ENCODE data around the gene SYT3.
A peak's percentile ranks its signal among the peaks of the same experiment; 100 is the strongest.

Gene SYT3

DNA sequence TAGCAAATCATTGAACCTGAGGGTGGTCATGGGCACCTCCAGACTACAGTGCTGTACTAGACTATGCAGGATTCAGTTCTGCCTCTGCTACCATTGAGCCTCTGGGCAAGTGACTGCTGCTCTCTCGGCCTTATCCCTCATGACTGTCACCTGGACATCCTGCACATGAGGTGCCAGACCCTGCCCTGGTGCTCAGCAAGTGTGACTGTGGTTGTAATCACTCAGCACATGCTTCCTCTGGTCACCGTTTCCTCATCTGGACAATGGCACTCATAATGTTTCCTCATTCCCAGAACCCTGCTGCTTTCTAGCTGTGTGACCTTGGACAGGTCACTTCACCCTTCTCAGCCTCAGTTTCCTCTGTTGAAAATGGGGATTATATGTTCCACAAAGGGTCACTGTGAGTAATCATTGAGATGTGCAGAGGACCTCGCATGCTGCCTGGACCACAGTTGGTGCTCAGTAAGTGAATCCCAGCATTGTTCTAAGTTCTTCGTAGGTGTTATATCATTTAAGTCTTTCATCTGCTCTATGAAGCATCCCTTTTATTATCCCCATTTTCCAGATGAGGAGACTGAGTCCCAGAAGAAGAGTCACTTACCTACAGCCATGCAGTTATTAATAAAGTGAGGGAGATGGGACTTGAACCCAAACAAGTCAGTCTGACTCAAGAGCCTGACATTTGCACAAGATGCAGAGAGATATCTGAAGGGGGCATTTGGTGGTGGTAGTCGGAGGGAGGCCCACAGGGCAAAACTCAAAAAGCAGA lies 3.2 kb downstream of the SYT3 start:
- no peaks in the 10 kb centered on the region for H3K36me3 ChIP-seq (ENCODE audit: control insufficient read depth in 4 of 4, insufficient read depth in 4 of 4, low read length in 3 of 4)
- DNase-seq, result peak in 2 of 3 donors; percentile 34 to 62
- peaks cover 2 to 48% (median 16%) of the 10 kb centered on the region in 5 experiments for H3K27me3 ChIP-seq (replicated peaks in 2 of 5; ENCODE audit: control insufficient read depth in 4 of 5, insufficient read depth in 5 of 5, low read length in 4 of 5)
- peaks cover 0 to 9% (median 5%) of the 10 kb centered on the region in 4 experiments for H3K4me1 ChIP-seq (ENCODE audit: control extremely low read depth in 1 of 4, control insufficient read depth in 4 of 4, insufficient read depth in 4 of 4, low read length in 3 of 4)
- POLR2A ChIA-PET, result no interaction called here
- peaks cover 8 to 29% (median 16%) of the 10 kb centered on the region in 5 experiments for H3K9me3 ChIP-seq (ENCODE audit: control extremely low read depth in 1 of 5, control insufficient read depth in 4 of 5, insufficient read depth in 2 of 5, low read depth in 1 of 5, low read length in 4 of 5)
- no peak overlapping the region for H3K27ac ChIP-seq (ENCODE audit: insufficient read depth in 1 of 2, low read depth in 1 of 2, low read length in 2 of 2, poor library complexity in 1 of 2, severe bottlenecking in 2 of 2)
- no peak overlapping the region for H3K4me3 ChIP-seq (ENCODE audit: control insufficient read depth in 1 of 7, extremely low read depth in 1 of 7, insufficient read depth in 4 of 7, low read depth in 2 of 7, low read length in 6 of 7)
- 60% methylated on average over 4 of the region's 5 CpGs for WGBS (ENCODE audit: insufficient coverage)
- CTCF ChIA-PET, result no interaction called here

DNA sequence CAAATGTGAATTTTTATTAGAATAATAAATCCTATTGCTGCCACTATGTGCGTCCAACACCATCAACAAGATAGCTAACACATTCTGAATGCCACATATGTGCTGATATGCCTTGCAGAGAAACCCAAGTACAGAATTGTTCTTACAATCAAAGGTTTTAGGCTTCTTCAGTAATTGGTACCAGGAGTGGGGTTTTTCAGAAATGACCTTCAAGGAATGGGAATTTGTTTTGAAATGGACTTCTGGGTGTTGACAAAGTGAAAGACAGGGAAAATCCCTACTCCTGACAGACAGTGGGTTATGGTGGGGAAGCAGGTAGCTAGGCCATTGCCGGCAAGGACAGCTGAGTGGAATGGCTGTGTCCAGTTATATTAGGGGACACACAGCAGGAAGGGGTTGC lies 5.7 kb downstream of the SYT3 start:
- no peak for DNase-seq
- Histone ChIP-seq H3K4me3 (ENCODE audit: control insufficient read depth in 1 of 7, extremely low read depth in 1 of 7, insufficient read depth in 4 of 7, low read depth in 2 of 7, low read length in 6 of 7) (no peak overlapping the region), H3K27me3 (replicated peaks in 2 of 5; ENCODE audit: control insufficient read depth in 4 of 5, insufficient read depth in 5 of 5, low read length in 4 of 5) (peaks cover 0 to 31% (median 15%) of the 10 kb centered on the region in 5 experiments), H3K4me1 (ENCODE audit: control extremely low read depth in 1 of 4, control insufficient read depth in 4 of 4, insufficient read depth in 4 of 4, low read length in 3 of 4) (no peaks in the 10 kb centered on the region), H3K9me3 (ENCODE audit: control extremely low read depth in 1 of 5, control insufficient read depth in 4 of 5, insufficient read depth in 2 of 5, low read depth in 1 of 5, low read length in 4 of 5) (peaks cover 8 to 29% (median 16%) of the 10 kb centered on the region in 5 experiments), H3K36me3 (ENCODE audit: control insufficient read depth in 4 of 4, insufficient read depth in 4 of 4, low read length in 3 of 4) (no peaks in the 10 kb centered on the region), H3K27ac (ENCODE audit: insufficient read depth in 1 of 2, low read depth in 1 of 2, low read length in 2 of 2, poor library complexity in 1 of 2, severe bottlenecking in 2 of 2) (no peak overlapping the region)
- ChIA-PET CTCF (no interaction called here), POLR2A (no interaction called here)
- WGBS (ENCODE audit: insufficient coverage), result no CpG with 5 or more reads among the region's 2 CpGs

DNA sequence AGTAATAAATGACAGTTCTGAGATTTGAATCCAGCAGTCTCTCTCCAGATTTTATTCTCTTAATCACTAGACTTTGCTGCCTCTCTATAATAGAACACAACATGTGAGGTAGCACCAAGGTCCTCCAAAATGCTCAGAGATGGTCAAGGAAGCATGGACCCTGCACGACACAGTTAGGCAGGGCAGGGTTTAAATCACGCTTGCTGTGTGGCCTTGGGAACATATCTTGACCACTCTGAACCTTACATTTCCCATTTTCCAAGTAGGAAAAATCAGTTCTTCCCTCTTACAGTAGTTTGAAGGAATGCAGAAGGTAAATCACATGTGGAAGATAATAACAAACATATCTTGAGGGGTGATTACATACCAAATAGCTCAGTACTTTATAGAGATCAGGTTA lies 6.3 kb downstream of the SYT3 start:
- CTCF ChIA-PET, result no interaction called here
- DNase-seq, result no peak
- 89% methylated on average over 1 of the region's 2 CpGs for WGBS (ENCODE audit: insufficient coverage)
- Histone ChIP-seq H3K9me3 (ENCODE audit: control extremely low read depth in 1 of 5, control insufficient read depth in 4 of 5, insufficient read depth in 2 of 5, low read depth in 1 of 5, low read length in 4 of 5) (peaks cover 8 to 29% (median 16%) of the 10 kb centered on the region in 5 experiments), H3K27me3 (replicated peaks in 2 of 5; ENCODE audit: control insufficient read depth in 4 of 5, insufficient read depth in 5 of 5, low read length in 4 of 5) (peaks cover 0 to 25% (median 9%) of the 10 kb centered on the region in 5 experiments), H3K4me3 (ENCODE audit: control insufficient read depth in 1 of 7, extremely low read depth in 1 of 7, insufficient read depth in 4 of 7, low read depth in 2 of 7, low read length in 6 of 7) (no peak overlapping the region), H3K36me3 (ENCODE audit: control insufficient read depth in 4 of 4, insufficient read depth in 4 of 4, low read length in 3 of 4) (no peaks in the 10 kb centered on the region), H3K27ac (ENCODE audit: insufficient read depth in 1 of 2, low read depth in 1 of 2, low read length in 2 of 2, poor library complexity in 1 of 2, severe bottlenecking in 2 of 2) (no peak overlapping the region), H3K4me1 (ENCODE audit: control extremely low read depth in 1 of 4, control insufficient read depth in 4 of 4, insufficient read depth in 4 of 4, low read length in 3 of 4) (no peaks in the 10 kb centered on the region)
- POLR2A ChIA-PET, result no interaction called here

DNA sequence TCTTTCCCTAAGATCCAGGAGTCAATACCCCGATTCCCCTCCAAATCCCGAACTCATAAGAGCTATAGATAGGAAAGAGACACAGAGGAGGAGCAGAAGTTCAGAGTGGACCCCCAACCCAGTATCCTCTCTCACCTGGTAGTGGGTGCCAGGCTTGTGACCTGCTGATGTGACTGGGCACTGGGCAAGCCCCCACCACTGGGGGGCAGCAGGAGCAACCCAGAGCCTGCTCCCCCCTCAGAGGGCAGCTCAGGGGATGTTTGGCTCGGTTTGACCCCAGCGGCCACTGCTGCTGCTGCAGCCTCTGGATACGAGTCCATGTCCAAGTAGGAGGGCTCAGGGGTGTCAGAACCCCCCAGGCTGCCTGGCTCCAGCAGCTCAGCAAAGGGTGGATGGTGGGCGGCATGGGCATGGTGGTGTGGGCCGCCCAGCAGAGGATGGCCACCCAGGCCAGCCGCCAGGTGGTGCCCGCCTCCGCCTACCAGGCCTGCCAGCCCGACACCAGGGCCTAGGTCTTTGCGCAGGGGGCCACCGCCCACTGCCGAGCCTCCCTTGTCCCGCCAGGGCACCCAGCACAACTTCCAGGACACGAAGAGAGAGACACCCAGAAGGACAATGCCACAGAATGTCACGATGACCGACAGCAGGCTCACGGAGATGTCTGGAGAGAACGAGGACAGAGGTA lies 7.4 kb downstream of the SYT3 start:
- ChIA-PET CTCF (interaction anchor here (0.6 kb wide), 1 partner anchor 1660 kb away, joined by 4 read pairs; no protein-coding TSS in a partner anchor), POLR2A (no interaction called here)
- 91% methylated on average over 16 of the region's 20 CpGs for WGBS (ENCODE audit: insufficient coverage)
- no peak overlapping the region for H3K27ac ChIP-seq (ENCODE audit: insufficient read depth in 1 of 2, low read depth in 1 of 2, low read length in 2 of 2, poor library complexity in 1 of 2, severe bottlenecking in 2 of 2)
- peaks cover 8 to 29% (median 16%) of the 10 kb centered on the region in 5 experiments for H3K9me3 ChIP-seq (ENCODE audit: control extremely low read depth in 1 of 5, control insufficient read depth in 4 of 5, insufficient read depth in 2 of 5, low read depth in 1 of 5, low read length in 4 of 5)
- no peaks in the 10 kb centered on the region for H3K36me3 ChIP-seq (ENCODE audit: control insufficient read depth in 4 of 4, insufficient read depth in 4 of 4, low read length in 3 of 4)
- H3K4me1 ChIP-seq (ENCODE audit: control extremely low read depth in 1 of 4, control insufficient read depth in 4 of 4, insufficient read depth in 4 of 4, low read length in 3 of 4), result no peaks in the 10 kb centered on the region
- H3K27me3 ChIP-seq (replicated peaks in 2 of 5; ENCODE audit: control insufficient read depth in 4 of 5, insufficient read depth in 5 of 5, low read length in 4 of 5), result peaks cover 0 to 14% (median 2%) of the 10 kb centered on the region in 5 experiments
- no peak overlapping the region for H3K4me3 ChIP-seq (ENCODE audit: control insufficient read depth in 1 of 7, extremely low read depth in 1 of 7, insufficient read depth in 4 of 7, low read depth in 2 of 7, low read length in 6 of 7)
- no peak for DNase-seq

DNA sequence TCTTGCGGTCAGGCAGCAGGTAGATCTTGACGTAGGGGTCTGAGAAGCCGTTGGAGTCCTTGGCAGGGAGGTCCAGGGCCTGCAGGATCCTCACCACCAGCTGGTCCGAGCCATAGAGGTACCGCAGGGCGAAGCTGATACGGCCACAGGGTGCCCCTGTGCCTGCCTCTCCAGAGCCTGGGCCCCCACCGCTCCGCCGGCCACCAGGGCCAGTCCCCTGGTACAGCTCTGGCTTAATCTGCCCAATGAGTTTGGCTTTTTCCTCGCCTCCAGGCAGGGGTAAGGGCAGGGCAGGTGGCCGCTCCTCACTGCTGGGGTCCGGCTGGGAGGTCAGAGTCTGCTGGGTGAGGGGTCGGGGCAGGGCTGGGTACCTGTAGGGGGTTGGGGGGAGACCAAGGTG lies 9.9 kb downstream of the SYT3 start:
- Histone ChIP-seq H3K27ac (ENCODE audit: insufficient read depth in 1 of 2, low read depth in 1 of 2, low read length in 2 of 2, poor library complexity in 1 of 2, severe bottlenecking in 2 of 2) (no peak overlapping the region), H3K27me3 (replicated peaks in 2 of 5; ENCODE audit: control insufficient read depth in 4 of 5, insufficient read depth in 5 of 5, low read length in 4 of 5) (peaks cover 0 to 6% (median 0%) of the 10 kb centered on the region in 5 experiments), H3K4me3 (ENCODE audit: control insufficient read depth in 1 of 7, extremely low read depth in 1 of 7, insufficient read depth in 4 of 7, low read depth in 2 of 7, low read length in 6 of 7) (no peak overlapping the region), H3K9me3 (ENCODE audit: control extremely low read depth in 1 of 5, control insufficient read depth in 4 of 5, insufficient read depth in 2 of 5, low read depth in 1 of 5, low read length in 4 of 5) (peaks cover 5 to 17% (median 9%) of the 10 kb centered on the region in 5 experiments), H3K36me3 (ENCODE audit: control insufficient read depth in 4 of 4, insufficient read depth in 4 of 4, low read length in 3 of 4) (no peaks in the 10 kb centered on the region), H3K4me1 (ENCODE audit: control extremely low read depth in 1 of 4, control insufficient read depth in 4 of 4, insufficient read depth in 4 of 4, low read length in 3 of 4) (no peaks in the 10 kb centered on the region)
- ChIA-PET CTCF (no interaction called here), POLR2A (interaction anchor here (0.6 kb wide), 1 partner anchor 79 kb away, joined by 3 read pairs; no protein-coding TSS in a partner anchor)
- no peak for DNase-seq
- WGBS (ENCODE audit: insufficient coverage), result 87% methylated on average over 8 of the region's 14 CpGs

DNA sequence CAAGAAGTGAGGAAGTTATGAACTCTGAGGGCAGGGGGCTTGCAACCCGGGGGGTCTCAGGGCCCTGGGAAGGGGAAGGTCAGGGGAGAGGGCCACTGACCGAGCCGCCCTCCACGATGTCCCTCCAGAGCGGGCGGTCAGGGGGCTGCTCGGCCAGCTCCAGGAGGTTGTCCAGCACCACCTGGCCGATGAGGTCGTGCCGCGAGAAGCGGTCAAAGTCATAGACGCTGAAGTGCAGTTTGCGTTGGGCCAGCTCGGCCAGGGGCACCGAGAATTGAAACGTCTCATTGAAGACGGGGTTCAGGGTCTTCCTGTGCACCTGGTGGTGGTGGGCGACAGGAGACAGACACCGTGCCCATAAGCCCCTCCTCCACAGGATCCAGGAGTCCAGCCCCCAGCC lies 10.5 kb downstream of the SYT3 start:
- WGBS (ENCODE audit: insufficient coverage), result 94% methylated on average over 18 of the region's 20 CpGs
- POLR2A ChIA-PET, result interaction anchor here (0.6 kb wide), 1 partner anchor 80 kb away, joined by 3 read pairs; no protein-coding TSS in a partner anchor

DNA sequence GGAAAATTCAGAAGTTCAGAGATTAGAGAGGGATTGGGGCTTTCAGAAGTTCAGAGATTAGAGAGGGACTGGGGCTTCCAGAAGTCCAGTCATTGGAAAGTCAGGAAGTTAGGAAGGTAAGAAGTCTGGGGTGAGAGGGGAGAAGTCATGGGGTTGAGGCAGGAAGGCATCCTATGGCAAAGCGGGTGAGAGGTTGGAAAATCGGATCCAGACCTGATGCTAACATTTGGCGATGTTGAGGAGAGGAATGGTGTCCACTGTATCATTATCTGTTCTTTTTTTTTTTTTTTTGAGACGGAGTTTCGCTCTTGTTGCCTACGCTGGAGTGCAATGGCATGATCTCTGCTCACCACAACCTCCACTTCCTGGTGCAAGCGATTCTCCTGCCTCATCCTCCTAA lies 11.1 kb downstream of the SYT3 start:
- Histone ChIP-seq H3K27me3 (replicated peaks in 2 of 5; ENCODE audit: control insufficient read depth in 4 of 5, insufficient read depth in 5 of 5, low read length in 4 of 5) (peaks cover 0 to 6% (median 0%) of the 10 kb centered on the region in 5 experiments), H3K9me3 (ENCODE audit: control extremely low read depth in 1 of 5, control insufficient read depth in 4 of 5, insufficient read depth in 2 of 5, low read depth in 1 of 5, low read length in 4 of 5) (peaks cover 0 to 7% (median 2%) of the 10 kb centered on the region in 5 experiments), H3K4me3 (ENCODE audit: control insufficient read depth in 1 of 7, extremely low read depth in 1 of 7, insufficient read depth in 4 of 7, low read depth in 2 of 7, low read length in 6 of 7) (no peak overlapping the region), H3K36me3 (ENCODE audit: control insufficient read depth in 4 of 4, insufficient read depth in 4 of 4, low read length in 3 of 4) (no peaks in the 10 kb centered on the region), H3K27ac (ENCODE audit: insufficient read depth in 1 of 2, low read depth in 1 of 2, low read length in 2 of 2, poor library complexity in 1 of 2, severe bottlenecking in 2 of 2) (no peak overlapping the region), H3K4me1 (ENCODE audit: control extremely low read depth in 1 of 4, control insufficient read depth in 4 of 4, insufficient read depth in 4 of 4, low read length in 3 of 4) (no peaks in the 10 kb centered on the region)
- WGBS (ENCODE audit: insufficient coverage), result 100% methylated on average over 2 of the region's 7 CpGs
- DNase-seq, result no peak
- ChIA-PET CTCF (interaction anchor here (0.7 kb wide), 1 partner anchor 19 kb away, joined by 3 read pairs; no protein-coding TSS in a partner anchor), POLR2A (no interaction called here)

More for the DNA sequence above, 10.5 kb downstream of the SYT3 start:
- Histone ChIP-seq H3K27me3 (replicated peaks in 2 of 5; ENCODE audit: control insufficient read depth in 4 of 5, insufficient read depth in 5 of 5, low read length in 4 of 5) (peaks cover 0 to 6% (median 0%) of the 10 kb centered on the region in 5 experiments), H3K4me1 (ENCODE audit: control extremely low read depth in 1 of 4, control insufficient read depth in 4 of 4, insufficient read depth in 4 of 4, low read length in 3 of 4) (no peaks in the 10 kb centered on the region), H3K4me3 (ENCODE audit: control insufficient read depth in 1 of 7, extremely low read depth in 1 of 7, insufficient read depth in 4 of 7, low read depth in 2 of 7, low read length in 6 of 7) (no peak overlapping the region), H3K36me3 (ENCODE audit: control insufficient read depth in 4 of 4, insufficient read depth in 4 of 4, low read length in 3 of 4) (no peaks in the 10 kb centered on the region), H3K9me3 (ENCODE audit: control extremely low read depth in 1 of 5, control insufficient read depth in 4 of 5, insufficient read depth in 2 of 5, low read depth in 1 of 5, low read length in 4 of 5) (peaks cover 2 to 11% (median 7%) of the 10 kb centered on the region in 5 experiments), H3K27ac (ENCODE audit: insufficient read depth in 1 of 2, low read depth in 1 of 2, low read length in 2 of 2, poor library complexity in 1 of 2, severe bottlenecking in 2 of 2) (no peak overlapping the region)
- CTCF ChIA-PET, result interaction anchor here (0.7 kb wide), 1 partner anchor 20 kb away, joined by 3 read pairs; no protein-coding TSS in a partner anchor
- DNase-seq, result no peak

All from common myeloid progenitor, CD34-positive (primary cell).